ENCODE data around the gene XPO6.

- no peak for TF ChIP-seq CTCF (IDR thresholded peaks at IDR 0.05)
- no peak for TF ChIP-seq POLR2A (IDR thresholded peaks at IDR 0.05)
Measured at GRCh38 chr16:28139530-28139929, 72.2 kb downstream of the XPO6 start.
